GM12864 (cell line): ENCODE results near the gene COL2A1.

Source experiments
- DNase-seq: peaks from one replicate; pipeline ENCODE4 v3.0.0-alpha.2; 2011; ENCODE audit warnings: low read depth
- H3K4me3 ChIP-seq: 2 replicates; pipeline ENCODE4 v1.5.1; 2011; ENCODE audit warnings: mild to moderate bottlenecking, low read depth, low read length, control low read depth
- CTCF ChIP-seq: IDR thresholded peaks from 2 replicates; pipeline ENCODE4 v1.5.1; 2011; ENCODE audit warnings: low read depth, mild to moderate bottlenecking, moderate library complexity, low read length, control low read depth, inconsistent platforms; ENCODE audit errors: missing control alignments

The COL2A1 gene

GRCh38 chr12:47991106-47992061 lies 12.9 kb downstream of the COL2A1 start:
- H3K4me3 ChIP-seq, result no peak overlapping the region
- no peak for TF ChIP-seq CTCF
- DNase-seq, result no peak

GRCh38 chr12:47990351-47991105 lies 13.7 kb downstream of the COL2A1 start:
- DNase-seq, result peak; percentile 72

DNA sequence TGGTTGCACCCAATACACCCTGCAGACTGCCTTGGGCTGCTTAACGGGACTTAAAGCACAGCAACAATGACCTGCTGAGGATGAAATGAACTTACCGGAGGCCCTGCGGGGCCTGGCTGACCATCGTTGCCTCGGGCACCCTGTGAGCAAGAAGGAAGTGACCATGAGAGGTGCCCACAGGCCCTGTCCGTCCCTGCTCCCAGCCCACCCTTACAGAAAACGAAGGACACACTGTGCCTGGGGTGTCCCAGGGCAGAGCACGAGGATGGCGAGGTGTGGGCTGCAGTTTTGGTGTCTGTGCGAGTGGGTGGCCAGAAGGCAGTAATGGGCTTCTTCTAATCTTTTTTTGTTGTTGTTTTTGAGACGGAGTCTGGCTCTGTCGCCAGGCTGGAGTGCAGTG lies 14.6 kb downstream of the COL2A1 start:
- no peak for TF ChIP-seq CTCF
- no peak for DNase-seq

More at GRCh38 chr12:47990351-47991105, 13.7 kb downstream of the COL2A1 start:
- H3K4me3 ChIP-seq, result no peak overlapping the region
- no peak for TF ChIP-seq CTCF

DNA sequence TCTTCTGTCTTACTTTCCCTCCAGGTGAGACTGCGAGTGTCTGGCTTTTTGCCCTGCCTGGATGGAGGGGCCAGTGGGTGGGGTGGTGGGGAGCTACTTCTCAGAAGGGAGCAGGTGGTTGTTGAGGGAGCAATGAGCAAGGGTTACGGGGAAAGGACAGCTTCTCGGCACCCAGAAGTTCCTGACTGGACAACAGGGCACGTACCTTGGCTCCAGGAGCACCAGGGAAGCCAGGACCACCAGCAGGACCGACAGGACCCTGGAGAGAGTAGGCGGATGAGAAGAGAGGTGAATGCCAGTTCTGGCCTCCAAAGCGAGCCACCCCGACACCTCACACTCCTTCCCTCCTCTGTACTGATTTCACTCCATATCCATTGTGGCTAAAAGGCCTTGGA lies 15.3 kb downstream of the COL2A1 start:
- no peak for DNase-seq

More for the DNA sequence above, 14.6 kb downstream of the COL2A1 start:
- no peak overlapping the region for H3K4me3 ChIP-seq

GRCh38 chr12:47988073-47989022 lies 15.9 kb downstream of the COL2A1 start:
- DNase-seq, result no peak
- H3K4me3 ChIP-seq, result no peak overlapping the region
- TF ChIP-seq CTCF, result no peak

More for the DNA sequence above, 15.3 kb downstream of the COL2A1 start:
- H3K4me3 ChIP-seq, result no peak overlapping the region
- TF ChIP-seq CTCF, result no peak

- no peak for TF ChIP-seq CTCF
- no peak for DNase-seq
Observed at GRCh38 chr12:47987411-47988072, 16.7 kb downstream of the COL2A1 start.

More at GRCh38 chr12:47987411-47988072, 16.7 kb downstream of the COL2A1 start:
- no peak overlapping the region for H3K4me3 ChIP-seq
